HG02678 (cell line): ENCODE data around the gene HAND2.

Experiments used
- ATAC-seq: cut with Tn5 transposase; IDR thresholded peaks from one replicate; pipeline ENCODE4 v1.9.1; 2021; ENCODE audit warnings: mild to moderate bottlenecking, moderate library complexity; ENCODE audit not compliant: unreplicated experiment

Gene HAND2

GRCh38 chr4:173478913-173479283 is 51.1 kb downstream of the HAND2 start:
- ATAC-seq: no peak

- no peak for ATAC-seq
Measured at GRCh38 chr4:173478201-173478912, 51.7 kb downstream of the HAND2 start.

- ATAC-seq: no peak
Measured at GRCh38 chr4:173477016-173477415, 53.0 kb downstream of the HAND2 start.
